Ovary (tissue), 3 donors: ENCODE measurements around the gene THADA.
"Not testable (repeated sequence)": the region's sequence is repeated elsewhere in the genome, so short reads cannot be mapped to it uniquely, and the experiment has no call there.

Source experiments
- CTCF ChIP-seq, 3 donors: fragments of 450-650 bp in 2 of 3; fragments of 200-600 bp in 1 of 3; IDR thresholded peaks; one replicate each; pipeline versions ENCODE4 v1.5.1 to v1.8.0; 2016 to 2022; ENCODE audit warnings: antibody characterized with exemption in 3 of 3, mild to moderate bottlenecking in 1 of 3
- EP300 ChIP-seq: sonication (generic); formaldehyde crosslinking; IDR thresholded peaks from one replicate; pipeline ENCODE4 v1.6.1; 2017; ENCODE audit warnings: antibody characterized with exemption
- POLR2A ChIP-seq: fragments of 450-650 bp; IDR thresholded peaks from one replicate; pipeline ENCODE4 v1.6.1; 2017; ENCODE audit warnings: antibody characterized with exemption, mild to moderate bottlenecking, moderate library complexity
- donor health status: DM: no; HTN: no; CAD: no.

GRCh38 chr2:43600596-43600995 lies 4.8 kb upstream of the THADA start:
- not testable (repeated sequence) for TF ChIP-seq POLR2A; CTCF (IDR thresholded peaks at IDR 0.05); EP300
